ENCODE data around the gene BUD23.

DNA sequence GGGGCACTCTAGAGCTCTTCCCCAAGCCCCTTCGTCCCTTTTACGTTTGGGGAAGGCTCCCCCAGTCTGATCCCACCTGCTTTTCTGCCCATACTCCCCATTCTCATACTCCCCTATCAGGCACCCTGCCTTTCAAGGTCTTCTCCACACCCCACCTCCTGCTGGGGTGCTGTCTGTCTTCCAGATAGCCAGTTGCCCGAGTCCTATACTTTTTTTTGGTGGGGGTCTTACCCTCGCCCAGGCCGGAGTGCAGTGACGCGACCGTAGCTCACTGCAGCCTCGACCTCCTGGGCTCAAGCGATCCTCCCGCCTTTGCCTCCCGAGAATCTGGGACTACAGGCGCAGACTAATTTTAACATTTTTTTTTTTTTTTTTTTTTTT lies 56.0 kb downstream of the BUD23 start:
- TF ChIP-seq EZH2 (IDR thresholded peaks at IDR 0.05; ENCODE audit: insufficient read depth, poor library complexity, severe bottlenecking) (no peak), EZH2phosphoT487 (IDR thresholded peaks at IDR 0.05; ENCODE audit: insufficient read depth, low read depth) (no peak)

Measured in GM23248 (cell line).